ENCODE results near the gene VASH1. TPM values are rescaled to one million over a fixed set of nuclear protein-coding genes. Genes with fewer than 3 reads are reported as not detected.
A peak's percentile ranks its signal among the peaks of the same experiment; 100 is the strongest.

VASH1 gene
- total RNA-seq, 3 donors from 2014 or later = 5.6 to 7.8 (median 5.8) TPM

DNA sequence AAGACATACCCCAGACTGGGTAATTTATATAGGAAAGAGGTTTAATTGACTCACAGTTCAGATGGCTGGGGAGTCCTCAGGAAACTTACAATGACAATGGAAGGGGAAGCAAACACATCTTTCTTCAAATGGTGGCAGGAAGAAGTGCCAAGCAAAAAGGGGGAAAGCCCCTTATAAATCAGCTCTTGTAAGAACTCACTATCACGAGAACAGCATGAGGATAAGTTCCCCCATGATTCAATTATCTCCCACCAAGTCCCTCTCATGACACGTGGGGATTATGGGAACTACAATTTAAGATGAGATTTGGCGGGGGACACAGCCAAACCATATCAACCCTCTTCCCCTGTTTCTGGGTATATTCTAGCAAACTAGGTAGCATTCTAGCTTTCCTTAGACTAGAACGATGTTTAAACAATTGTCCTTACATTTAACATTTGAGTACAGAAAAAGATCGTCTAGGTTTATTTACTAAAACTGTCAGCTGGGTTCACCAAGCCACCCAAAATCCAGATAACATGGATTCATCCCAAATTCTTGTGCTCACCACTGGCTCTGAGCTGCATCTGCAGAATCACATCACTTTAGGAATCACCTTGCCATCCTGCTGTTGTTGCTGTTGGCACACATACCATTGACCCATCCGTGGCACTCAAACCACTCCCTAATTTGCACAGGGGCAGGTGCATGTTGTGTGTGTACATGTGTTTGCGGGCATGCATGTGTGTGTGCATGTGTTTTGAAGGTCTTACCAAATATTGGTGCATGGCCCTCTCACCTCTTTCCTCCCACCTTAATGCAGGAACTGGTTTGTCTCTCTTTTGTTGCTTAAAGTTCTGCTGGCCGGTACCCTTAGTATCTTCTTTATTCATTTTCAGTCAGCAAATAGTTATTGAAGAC, 36.4 kb upstream of the VASH1 start:
- no peak for DNase-seq (ENCODE audit: low spot score in 2 of 2)
- H3K4me1 ChIP-seq = no peaks in the 10 kb centered on the region
- no peak overlapping the region for H3K4me3 ChIP-seq
- TF ChIP-seq, protein P1, sequence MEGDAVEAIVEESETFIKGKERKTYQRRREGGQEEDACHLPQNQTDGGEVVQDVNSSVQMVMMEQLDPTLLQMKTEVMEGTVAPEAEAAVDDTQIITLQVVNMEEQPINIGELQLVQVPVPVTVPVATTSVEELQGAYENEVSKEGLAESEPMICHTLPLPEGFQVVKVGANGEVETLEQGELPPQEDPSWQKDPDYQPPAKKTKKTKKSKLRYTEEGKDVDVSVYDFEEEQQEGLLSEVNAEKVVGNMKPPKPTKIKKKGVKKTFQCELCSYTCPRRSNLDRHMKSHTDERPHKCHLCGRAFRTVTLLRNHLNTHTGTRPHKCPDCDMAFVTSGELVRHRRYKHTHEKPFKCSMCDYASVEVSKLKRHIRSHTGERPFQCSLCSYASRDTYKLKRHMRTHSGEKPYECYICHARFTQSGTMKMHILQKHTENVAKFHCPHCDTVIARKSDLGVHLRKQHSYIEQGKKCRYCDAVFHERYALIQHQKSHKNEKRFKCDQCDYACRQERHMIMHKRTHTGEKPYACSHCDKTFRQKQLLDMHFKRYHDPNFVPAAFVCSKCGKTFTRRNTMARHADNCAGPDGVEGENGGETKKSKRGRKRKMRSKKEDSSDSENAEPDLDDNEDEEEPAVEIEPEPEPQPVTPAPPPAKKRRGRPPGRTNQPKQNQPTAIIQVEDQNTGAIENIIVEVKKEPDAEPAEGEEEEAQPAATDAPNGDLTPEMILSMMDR (IDR thresholded peaks at IDR 0.05) = no peak
- TF ChIP-seq POLR2A (IDR thresholded peaks at IDR 0.05) = no peak
- TF ChIP-seq POLR2AphosphoS5 (IDR thresholded peaks at IDR 0.05) = no peak
- no peaks in the 10 kb centered on the region for H3K27me3 ChIP-seq
- H3K9me3 ChIP-seq = no peaks in the 10 kb centered on the region
- intact Hi-C loops (cut with DNase I; ENCODE audit: low total_unique reads) = no loop called here
- no peaks in the 10 kb centered on the region for H3K36me3 ChIP-seq
- H3K27ac ChIP-seq = no peak overlapping the region

DNA sequence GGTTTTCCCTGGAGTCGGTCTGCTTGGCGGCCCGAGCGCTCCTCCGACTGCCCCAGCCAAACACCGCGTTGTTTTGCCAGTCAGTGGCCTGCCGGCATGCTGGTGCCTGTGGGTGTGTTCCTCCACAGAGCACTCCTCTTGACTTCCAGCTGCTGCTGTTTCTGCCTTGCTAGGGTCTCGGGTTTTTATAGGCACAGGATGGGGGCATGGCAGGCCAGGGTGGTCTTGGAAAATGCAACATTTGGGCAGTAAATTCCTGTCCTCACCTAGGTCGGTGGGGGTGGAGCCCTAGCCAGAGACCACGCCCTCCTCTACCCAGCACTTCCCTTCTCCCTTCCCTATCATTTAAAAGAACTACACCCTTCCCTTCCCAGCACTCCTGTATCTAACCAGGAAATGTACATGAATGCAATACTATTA, 34.7 kb upstream of the VASH1 start:
- intact Hi-C loops (cut with DNase I; ENCODE audit: low total_unique reads) = no loop called here
- H3K9me3 ChIP-seq = no peaks in the 10 kb centered on the region
- H3K27ac ChIP-seq = peak overlapping the region in 1 of 2 donors; percentile 38
- no peaks in the 10 kb centered on the region for H3K4me1 ChIP-seq
- no peaks in the 10 kb centered on the region for H3K27me3 ChIP-seq
- no peak for TF ChIP-seq POLR2A (IDR thresholded peaks at IDR 0.05)
- TF ChIP-seq, protein P1 (IDR thresholded peaks at IDR 0.05) = no peak
- no peak for TF ChIP-seq POLR2AphosphoS5 (IDR thresholded peaks at IDR 0.05)
- H3K4me3 ChIP-seq = peak overlapping the region in 1 of 3 donors; percentile 31
- no peak for DNase-seq (ENCODE audit: low spot score in 2 of 2)
- no peaks in the 10 kb centered on the region for H3K36me3 ChIP-seq

DNA sequence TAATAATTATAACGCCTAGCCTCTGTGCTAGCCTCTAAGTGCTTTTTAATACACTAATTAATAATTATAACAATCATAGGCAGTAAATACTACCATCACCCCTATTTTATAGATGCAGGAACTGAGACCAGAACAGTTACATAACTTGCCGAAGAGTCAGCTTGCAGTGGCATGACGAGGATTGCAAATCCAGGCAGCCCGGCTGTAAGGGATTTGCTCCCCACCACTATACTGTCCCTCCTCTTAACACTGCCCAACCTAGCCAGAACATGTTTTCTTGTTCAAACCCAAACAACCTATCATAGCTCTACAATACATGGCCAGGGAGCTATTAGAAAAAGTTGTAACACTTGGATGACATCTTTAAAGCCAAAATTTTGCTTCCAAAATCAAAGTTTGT, 33.9 kb upstream of the VASH1 start:
- H3K4me1 ChIP-seq = no peaks in the 10 kb centered on the region
- intact Hi-C loops (cut with DNase I; ENCODE audit: low total_unique reads) = no loop called here
- no peaks in the 10 kb centered on the region for H3K36me3 ChIP-seq
- no peak overlapping the region for H3K27ac ChIP-seq
- H3K9me3 ChIP-seq = no peaks in the 10 kb centered on the region
- no peak overlapping the region for H3K4me3 ChIP-seq
- DNase-seq (ENCODE audit: low spot score in 2 of 2) = no peak
- H3K27me3 ChIP-seq = no peaks in the 10 kb centered on the region
- TF ChIP-seq POLR2AphosphoS5 (IDR thresholded peaks at IDR 0.05) (no peak), POLR2A (IDR thresholded peaks at IDR 0.05) (no peak)
- TF ChIP-seq, protein P1 (IDR thresholded peaks at IDR 0.05) = no peak

DNA sequence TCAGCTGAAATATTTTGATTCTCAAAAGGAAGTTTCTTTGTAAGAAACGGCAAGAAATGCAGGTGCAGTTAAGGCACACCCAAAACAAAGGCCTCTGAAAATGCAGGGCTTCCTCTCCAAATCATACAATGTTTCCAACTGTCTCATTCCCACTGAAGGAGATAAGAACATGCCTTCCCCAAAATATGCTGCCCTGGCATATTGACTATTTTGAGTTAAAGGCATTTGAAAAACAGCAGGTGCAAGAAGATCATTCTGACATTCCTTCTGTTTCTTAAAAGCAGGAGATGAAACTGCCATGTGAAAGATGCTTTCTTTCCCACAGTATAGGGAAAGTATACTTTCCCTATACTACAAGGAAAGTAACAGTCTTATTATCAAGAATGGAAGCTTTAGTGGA, 33.4 kb upstream of the VASH1 start:
- TF ChIP-seq POLR2A (IDR thresholded peaks at IDR 0.05) (no peak), POLR2AphosphoS5 (IDR thresholded peaks at IDR 0.05) (no peak)
- TF ChIP-seq, protein P1 (IDR thresholded peaks at IDR 0.05) = no peak
- no peaks in the 10 kb centered on the region for H3K36me3 ChIP-seq
- H3K4me3 ChIP-seq = no peak overlapping the region
- no peaks in the 10 kb centered on the region for H3K27me3 ChIP-seq
- no peak overlapping the region for H3K27ac ChIP-seq
- H3K4me1 ChIP-seq = no peaks in the 10 kb centered on the region
- intact Hi-C loops (cut with DNase I; ENCODE audit: low total_unique reads) = no loop called here
- no peaks in the 10 kb centered on the region for H3K9me3 ChIP-seq
- DNase-seq (ENCODE audit: low spot score in 2 of 2) = no peak

DNA sequence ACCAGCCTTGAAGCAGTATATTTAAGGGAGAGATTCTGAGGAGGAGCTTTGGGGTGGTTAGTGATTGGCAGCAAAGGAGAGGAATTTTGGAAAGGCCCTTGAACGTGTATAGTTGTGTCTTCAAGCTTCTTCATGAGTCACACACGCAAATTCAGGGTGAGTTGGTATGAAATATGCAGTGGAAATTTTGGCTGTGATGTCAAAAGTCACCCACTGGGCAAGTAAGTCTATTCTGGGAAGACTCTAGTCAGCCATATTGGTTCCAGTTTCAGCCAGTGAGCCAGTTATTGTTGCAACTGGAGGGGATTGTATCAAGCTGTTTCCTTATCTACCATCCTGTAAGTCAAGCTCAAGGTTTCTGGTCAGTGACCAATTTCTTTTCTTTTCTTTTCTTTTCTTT, 32.0 kb upstream of the VASH1 start:
- Histone ChIP-seq H3K4me3 (no peak overlapping the region), H3K27me3 (no peaks in the 10 kb centered on the region), H3K4me1 (no peaks in the 10 kb centered on the region), H3K9me3 (no peaks in the 10 kb centered on the region), H3K27ac (no peak overlapping the region), H3K36me3 (no peaks in the 10 kb centered on the region)
- TF ChIP-seq, protein P1 (IDR thresholded peaks at IDR 0.05) = no peak
- no peak for TF ChIP-seq POLR2A (IDR thresholded peaks at IDR 0.05)
- no peak for TF ChIP-seq POLR2AphosphoS5 (IDR thresholded peaks at IDR 0.05)
- no peak for DNase-seq (ENCODE audit: low spot score in 2 of 2)
- intact Hi-C loops (cut with DNase I; ENCODE audit: low total_unique reads) = no loop called here

Measured in breast epithelium (tissue), 4 donors.